Activated CD4-positive, alpha-beta T cell treated with anti-CD3 and anti-CD28 coated beads for 24 hours (primary cell): ENCODE results near the gene PHLDB1.
"Not testable (repeated sequence)": the region's sequence is repeated elsewhere in the genome, so short reads cannot be mapped to it uniquely, and the experiment has no call there.

Experiments
- DNase-seq, 2 donors: peaks; one replicate each; pipeline ENCODE4 v3.0.0-alpha.2; 2020; ENCODE audit warnings: low read depth in 2 of 2

Gene PHLDB1

GRCh38 chr11:118607401-118608359 lies at the start of gene PHLDB1:
PHLDB1 (plus strand) TSS chr11:118607615; CDS start chr11:118613837, 6,222 bp downstream.
- DNase-seq = no peak

- no peak for DNase-seq
Observed at GRCh38 chr11:118560806-118561205, 46.6 kb upstream of the PHLDB1 start.

GRCh38 chr11:118565051-118565450 lies 42.4 kb upstream of the PHLDB1 start:
- no peak for DNase-seq

- DNase-seq = no peak
Observed at GRCh38 chr11:118569670-118570069, 37.7 kb upstream of the PHLDB1 start.

GRCh38 chr11:118570787-118571186 lies 36.6 kb upstream of the PHLDB1 start:
- DNase-seq = no peak

GRCh38 chr11:118571701-118572060 lies 35.7 kb upstream of the PHLDB1 start:
- peak in 1 of 2 donors; percentile 1 for DNase-seq

GRCh38 chr11:118572061-118572980 lies 35.1 kb upstream of the PHLDB1 start, which contains the start of gene ARCN1:
ARCN1 (plus strand) TSS chr11:118572409; CDS start chr11:118572548, 139 bp downstream.
- peak; percentile 53 to 62 for DNase-seq

- DNase-seq = no peak
Observed at GRCh38 chr11:118572981-118573550, 34.3 kb upstream of the PHLDB1 start.

GRCh38 chr11:118574636-118575035 lies 32.8 kb upstream of the PHLDB1 start:
- DNase-seq = no peak

- not testable (repeated sequence) for DNase-seq
Observed at GRCh38 chr11:118577995-118578394, 29.4 kb upstream of the PHLDB1 start.

- DNase-seq = no peak
Observed at GRCh38 chr11:118581057-118581456, 26.4 kb upstream of the PHLDB1 start.

- no peak for DNase-seq
Observed at GRCh38 chr11:118587952-118588351, 19.5 kb upstream of the PHLDB1 start.

- DNase-seq = no peak
Observed at GRCh38 chr11:118592616-118593367, 14.6 kb upstream of the PHLDB1 start.

- DNase-seq = not testable (repeated sequence)
Observed at GRCh38 chr11:118594984-118595383, 12.4 kb upstream of the PHLDB1 start.

GRCh38 chr11:118596224-118597146 lies 10.9 kb upstream of the PHLDB1 start:
- DNase-seq = no peak

- no peak for DNase-seq
Observed at GRCh38 chr11:118597556-118597955, 9.9 kb upstream of the PHLDB1 start.

GRCh38 chr11:118602331-118602730 lies 5.1 kb upstream of the PHLDB1 start:
- no peak for DNase-seq

GRCh38 chr11:118603709-118604108 lies 3.7 kb upstream of the PHLDB1 start:
- not testable (repeated sequence) for DNase-seq

GRCh38 chr11:118604566-118604965 lies 2.8 kb upstream of the PHLDB1 start:
- no peak for DNase-seq
